ENCODE measurements around the gene TTLL7.

Gene TTLL7

GRCh38 chr1:83822208-83822607, 176.7 kb downstream of the TTLL7 start:
- DNase-seq (ENCODE audit: low spot score), result no peak
- no peak for FAIRE-seq

GRCh38 chr1:83819436-83819835, 179.5 kb downstream of the TTLL7 start:
- no peak for FAIRE-seq
- no peak for DNase-seq (ENCODE audit: low spot score)

GRCh38 chr1:83818916-83819315, 180.0 kb downstream of the TTLL7 start:
- FAIRE-seq, result no peak

GRCh38 chr1:83816836-83817235, 182.1 kb downstream of the TTLL7 start:
- DNase-seq (ENCODE audit: low spot score), result no peak

More at GRCh38 chr1:83818916-83819315, 180.0 kb downstream of the TTLL7 start:
- DNase-seq (ENCODE audit: low spot score), result no peak

GRCh38 chr1:83815330-83815729, 183.6 kb downstream of the TTLL7 start:
- DNase-seq (ENCODE audit: low spot score) (no peak), FAIRE-seq (no peak)

More at GRCh38 chr1:83816836-83817235, 182.1 kb downstream of the TTLL7 start:
- FAIRE-seq, result no peak

Data from urothelium cell line (cell line).